Suprapubic skin (tissue), 3 donors: ENCODE measurements around the gene BRICD5.

Source experiments
- POLR2AphosphoS5 ChIP-seq, 3 donors: sonication (generic); formaldehyde crosslinking; IDR thresholded peaks; one replicate each; pipeline ENCODE4 v1.6.1; 2017; ENCODE audit warnings: antibody characterized with exemption in 3 of 3
- TF ChIP-seq, protein P1 (sequence below), 2 donors: fragments of 200-600 bp in 1 of 2; fragments of 450-650 bp in 1 of 2; sonication (generic) in 1 of 2; IDR thresholded peaks; one replicate each; pipeline ENCODE4 v1.5.1; 2016 to 2019; ENCODE audit warnings: antibody characterized with exemption in 2 of 2, mild to moderate bottlenecking in 1 of 2, moderate library complexity in 1 of 2

DNA sequence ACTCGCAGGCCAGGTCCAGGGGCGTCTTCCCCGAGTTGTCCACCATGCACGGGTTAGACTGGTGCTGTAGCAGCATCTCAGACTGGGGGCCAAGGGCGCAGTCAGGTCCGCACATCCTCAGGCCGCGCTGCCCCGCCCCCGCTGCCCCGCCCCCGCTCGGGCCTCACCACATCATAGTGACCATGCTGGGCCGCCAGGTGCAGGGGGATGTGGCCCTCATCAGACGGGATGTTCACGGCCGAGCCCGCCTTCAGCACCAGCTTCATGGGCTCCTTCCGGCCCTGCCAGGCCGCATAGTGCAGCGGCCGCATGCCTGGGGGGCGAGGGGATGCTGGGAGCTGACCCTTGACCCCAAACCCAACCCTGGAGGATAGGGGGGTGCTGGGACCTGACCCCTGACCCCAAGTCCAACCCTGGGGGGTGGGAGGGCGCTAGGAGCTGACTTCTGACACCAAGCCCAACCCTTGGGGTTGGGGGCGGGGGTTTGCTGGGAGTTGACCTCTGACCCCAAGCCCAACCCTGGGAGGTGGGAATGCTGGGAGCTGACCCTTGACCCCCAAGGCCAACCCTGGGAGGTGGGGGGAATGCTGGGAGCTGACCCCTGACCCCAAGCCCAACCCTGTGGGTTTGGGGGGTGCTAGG, 21.3 kb downstream of the BRICD5 start:
- no peak for TF ChIP-seq POLR2AphosphoS5 (IDR thresholded peaks at IDR 0.05)
- TF ChIP-seq, protein P1, sequence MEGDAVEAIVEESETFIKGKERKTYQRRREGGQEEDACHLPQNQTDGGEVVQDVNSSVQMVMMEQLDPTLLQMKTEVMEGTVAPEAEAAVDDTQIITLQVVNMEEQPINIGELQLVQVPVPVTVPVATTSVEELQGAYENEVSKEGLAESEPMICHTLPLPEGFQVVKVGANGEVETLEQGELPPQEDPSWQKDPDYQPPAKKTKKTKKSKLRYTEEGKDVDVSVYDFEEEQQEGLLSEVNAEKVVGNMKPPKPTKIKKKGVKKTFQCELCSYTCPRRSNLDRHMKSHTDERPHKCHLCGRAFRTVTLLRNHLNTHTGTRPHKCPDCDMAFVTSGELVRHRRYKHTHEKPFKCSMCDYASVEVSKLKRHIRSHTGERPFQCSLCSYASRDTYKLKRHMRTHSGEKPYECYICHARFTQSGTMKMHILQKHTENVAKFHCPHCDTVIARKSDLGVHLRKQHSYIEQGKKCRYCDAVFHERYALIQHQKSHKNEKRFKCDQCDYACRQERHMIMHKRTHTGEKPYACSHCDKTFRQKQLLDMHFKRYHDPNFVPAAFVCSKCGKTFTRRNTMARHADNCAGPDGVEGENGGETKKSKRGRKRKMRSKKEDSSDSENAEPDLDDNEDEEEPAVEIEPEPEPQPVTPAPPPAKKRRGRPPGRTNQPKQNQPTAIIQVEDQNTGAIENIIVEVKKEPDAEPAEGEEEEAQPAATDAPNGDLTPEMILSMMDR (IDR thresholded peaks at IDR 0.05), result no peak
